OCI-LY7 (cell line): ENCODE measurements around the gene BCL2L15.

Source experiments
- CTCF ChIP-seq: fragments of 200-600 bp; sonication (generic); conservative IDR thresholded peaks from 2 replicates; pipeline ENCODE4 v1.5.1; 2014; ENCODE audit warnings: mild to moderate bottlenecking, antibody characterized with exemption, low read length, moderate library complexity, mixed read lengths
- EZH2phosphoT487 ChIP-seq: fragments of 200-600 bp; sonication (generic); IDR thresholded peaks from 2 replicates; pipeline ENCODE4 v1.6.1; 2018; ENCODE audit warnings: low read depth, borderline replicate concordance, mild to moderate bottlenecking, mixed run types, antibody characterized with exemption, low read length, moderate library complexity, mixed read lengths

- TF ChIP-seq CTCF (no peak), EZH2phosphoT487 (no peak)
Measured at GRCh38 chr1:113858982-113859381, 28.4 kb downstream of the BCL2L15 start.
